HEK293 (cell line): Measurements from ENCODE around the gene LAMTOR2.

Source experiments
- BCL11A ChIP-seq: fragments of 450-650 bp; formaldehyde crosslinking; IDR thresholded peaks from 2 replicates; pipeline ENCODE4 v1.5.1; 2016; ENCODE audit warnings: low read depth, missing biosample characterization, missing genetic modification characterization
- CTCF ChIP-seq: fragments of 450-650 bp; formaldehyde crosslinking; IDR thresholded peaks from 2 replicates; pipeline ENCODE4 v1.5.1; 2016; ENCODE audit warnings: missing biosample characterization, missing genetic modification characterization
- YY1 ChIP-seq: fragments of 450-650 bp; formaldehyde crosslinking; IDR thresholded peaks from 2 replicates; pipeline ENCODE4 v1.5.1; 2018; ENCODE audit warnings: missing biosample characterization, missing genetic modification characterization
- ZBTB26 ChIP-seq: fragments of 450-650 bp; formaldehyde crosslinking; optimal IDR thresholded peaks from 2 replicates; pipeline ENCODE3; 2016; ENCODE audit warnings: missing biosample characterization, mild to moderate bottlenecking, missing genetic modification characterization
- ZNF10 ChIP-seq: fragments of 450-650 bp; formaldehyde crosslinking; IDR thresholded peaks from 2 replicates; pipeline ENCODE4 v1.5.1; 2017; ENCODE audit warnings: missing biosample characterization, missing genetic modification characterization
- ZNF18 ChIP-seq: fragments of 450-650 bp; formaldehyde crosslinking; IDR thresholded peaks from 2 replicates; pipeline ENCODE4 v1.5.1; 2016; ENCODE audit warnings: missing biosample characterization, missing genetic modification characterization
- ZNF274 ChIP-seq, 2 experiments: fragments of 200-500 bp in 1 of 2; fragments of 450-650 bp in 1 of 2; sonication (Bioruptor generic) in 1 of 2; formaldehyde crosslinking in 1 of 2; IDR thresholded peaks; 2 replicates each; pipeline versions ENCODE4 v1.5.1 to v1.6.1; 2014 to 2016; ENCODE audit warnings: borderline replicate concordance in 1 of 2, inconsistent platforms in 1 of 2, low read length in 1 of 2, missing biosample characterization in 1 of 2, missing genetic modification characterization in 1 of 2
- ZNF341 ChIP-seq: fragments of 450-650 bp; formaldehyde crosslinking; IDR thresholded peaks from 2 replicates; pipeline ENCODE4; 2016; ENCODE audit warnings: low read depth, missing biosample characterization, missing genetic modification characterization
- ZNF362 ChIP-seq: fragments of 450-650 bp; formaldehyde crosslinking; IDR thresholded peaks from 2 replicates; pipeline ENCODE4 v1.5.1; 2016; ENCODE audit warnings: missing biosample characterization, missing genetic modification characterization
- ZNF423 ChIP-seq: fragments of 450-650 bp; formaldehyde crosslinking; IDR thresholded peaks from 2 replicates; pipeline ENCODE4 v1.5.1; 2016; ENCODE audit warnings: missing biosample characterization, missing genetic modification characterization
- ZNF501 ChIP-seq: fragments of 450-650 bp; formaldehyde crosslinking; IDR thresholded peaks from 2 replicates; pipeline ENCODE4 v1.5.1; 2016; ENCODE audit warnings: missing biosample characterization, missing genetic modification characterization
- ZNF555 ChIP-seq: fragments of 450-650 bp; formaldehyde crosslinking; conservative IDR thresholded peaks from 2 replicates; pipeline ENCODE4 v1.5.1; 2017; ENCODE audit warnings: missing biosample characterization, mild to moderate bottlenecking, missing genetic modification characterization, inconsistent platforms
- ZNF707 ChIP-seq: fragments of 450-650 bp; formaldehyde crosslinking; IDR thresholded peaks from 2 replicates; pipeline ENCODE4 v1.5.1; 2016; ENCODE audit warnings: missing biosample characterization, missing genetic modification characterization

- TF ChIP-seq CTCF: no peak
- TF ChIP-seq ZNF362: no peak
- no peak for TF ChIP-seq ZBTB26
- no peak for TF ChIP-seq ZNF501 (tag by site-specific recombination)
- TF ChIP-seq ZNF10 (tag by site-specific recombination): no peak
- TF ChIP-seq ZNF423 (tag by site-specific recombination): no peak
- TF ChIP-seq ZNF341 (tag by site-specific recombination): no peak
- no peak for TF ChIP-seq ZNF707 (tag by site-specific recombination)
- no peak for TF ChIP-seq BCL11A (tag by site-specific recombination)
- no peak for TF ChIP-seq ZNF555 (tag by site-specific recombination)
- TF ChIP-seq ZNF274 (IDR thresholded peaks at IDR 0.05; ENCODE audit: low read length): no peak
- TF ChIP-seq ZNF274 (tag by site-specific recombination; IDR thresholded peaks at IDR 0.05; ENCODE audit: borderline replicate concordance): no peak
- TF ChIP-seq ZNF18 (tag by site-specific recombination): no peak
- TF ChIP-seq YY1 (tag by site-specific recombination): no peak
These were observed 43.1 kb downstream of the LAMTOR2 start for GRCh38 chr1:156097499-156098178.
